Measurements from ENCODE around the gene RASA3. TPM values are rescaled to one million over a fixed set of nuclear protein-coding genes. Genes with fewer than 3 reads are reported as not detected.
A peak's percentile ranks its signal among the peaks of the same experiment; 100 is the strongest.

The RASA3 gene
- total and polyA plus RNA-seq, 2 of the 4 experiments (the other 2 are of a cell fraction) = 21.0 to 31.4 TPM

- POLR2A ChIA-PET (ENCODE audit: unreplicated experiment) = no interaction called here
- intact Hi-C loops (cut with micrococcal nuclease) = no loop called here
- peak; percentile 3; the same call in 1 of the 2 replicates for TF ChIP-seq CEBPB (IDR thresholded peaks at IDR 0.05; ENCODE audit: low read depth, low read length)
- no peak for TF ChIP-seq CTCF (conservative IDR thresholded peaks at IDR 0.05; ENCODE audit: low read depth, low read length)
- Histone ChIP-seq H3K9me1 (ENCODE audit: insufficient read depth, low read length) (no peaks in the 10 kb centered on the region), H3K23ac (ENCODE audit: low read depth, low read length) (no peak overlapping the region), H3K79me1 (ENCODE audit: low read depth in 1 of 2, low read length in 2 of 2) (no peaks in the 10 kb centered on the region), H3K56ac (ENCODE audit: extremely low read depth, insufficient read depth, low read length) (no peak overlapping the region), H3K9me3 (ENCODE audit: control insufficient read depth, insufficient read depth, low read length) (no peaks in the 10 kb centered on the region), H4K8ac (ENCODE audit: low read depth in 2 of 2, low read length in 2 of 2) (no peak overlapping the region), H3K18ac (ENCODE audit: low read depth, low read length) (no peak overlapping the region), H3K4me3 (ENCODE audit: insufficient read depth, low read depth, low read length) (no peak overlapping the region), H2BK20ac (ENCODE audit: low read depth, low read length) (no peak overlapping the region), H2AK5ac (ENCODE audit: low read depth, low read length) (no peak overlapping the region), H3K36me3 (ENCODE audit: control insufficient read depth, insufficient read depth, low read length) (no peaks in the 10 kb centered on the region), H4K91ac (ENCODE audit: insufficient read depth, low read depth, low read length) (no peak overlapping the region), H2BK120ac (ENCODE audit: low read depth, low read length) (no peak overlapping the region), H4K5ac (ENCODE audit: low read depth, low read length) (no peak overlapping the region), H3K27me3 (ENCODE audit: control insufficient read depth, insufficient read depth, low read length) (peaks cover 23% of the 10 kb centered on the region), H3K27ac (ENCODE audit: insufficient read depth, low read length) (no peak overlapping the region), H2AK9ac (replicated peaks; ENCODE audit: low read depth, low read length, poor library complexity) (no peak overlapping the region), H3K9ac (ENCODE audit: low read depth, low read length) (no peak overlapping the region), H3K4me1 (ENCODE audit: control insufficient read depth, insufficient read depth, low read length) (no peaks in the 10 kb centered on the region), H3K4me2 (ENCODE audit: low read depth, low read length) (no peak overlapping the region), H2BK5ac (ENCODE audit: low read depth, low read length, poor library complexity, severe bottlenecking) (no peak overlapping the region), H2BK15ac (ENCODE audit: low read depth, low read length) (no peak overlapping the region), H3K4ac (ENCODE audit: low read depth, low read length) (no peak overlapping the region), H2AFZ (replicated peaks; ENCODE audit: low read length, poor library complexity) (no peak overlapping the region), H3K14ac (replicated peaks; ENCODE audit: low read depth, low read length) (no peak overlapping the region), H4K20me1 (ENCODE audit: insufficient read depth, low read length) (no peaks in the 10 kb centered on the region; the same call in none of the 2 replicates)
- 85% methylated on average over 14 of the region's 28 CpGs; no CpG with 5 or more reads in 1 of the 2 experiments for WGBS, 2 experiments (ENCODE audit: extremely low coverage in 2 of 2, insufficient read length in 1 of 2)
- in situ Hi-C loops (cut with MboI; ENCODE audit: low sequenced_read_pairs) = no loop called here
- ATAC-seq (ENCODE audit: low read depth) = no peak
- CTCF ChIA-PET = no interaction called here
- no peak for DNase-seq
- dilution Hi-C loops (cut with HindIII; ENCODE audit: low sequenced_read_pairs, unreplicated experiment) = no loop called here
- no TSS peak for BruUV-seq (replicated peaks)
Observed at GRCh38 chr13:114151565-114152284, 19.3 kb upstream of the RASA3 start.

Measured in IMR-90 (cell line).